ENCODE measurements around the gene AZU1. TPM values are rescaled to one million over a fixed set of nuclear protein-coding genes. Genes with fewer than 3 reads are reported as not detected.

The AZU1 gene
- total RNA-seq, 4 donors from 2014 or later = not detected

- no peak overlapping the region for H3K27ac ChIP-seq
- intact Hi-C loops (cut with DNase I; ENCODE audit: low total_unique reads) = no loop called here
- ATAC-seq = no peak
- peaks cover 0 to 3% of the 10 kb centered on the region in 2 donors for H3K4me1 ChIP-seq
- H3K36me3 ChIP-seq = no peaks in the 10 kb centered on the region
- in situ Hi-C loops (cut with MboI; ENCODE audit: low sequenced_read_pairs in 4 of 4) = no loop called here
- no peak overlapping the region for H3K4me3 ChIP-seq
- TF ChIP-seq, protein P1, sequence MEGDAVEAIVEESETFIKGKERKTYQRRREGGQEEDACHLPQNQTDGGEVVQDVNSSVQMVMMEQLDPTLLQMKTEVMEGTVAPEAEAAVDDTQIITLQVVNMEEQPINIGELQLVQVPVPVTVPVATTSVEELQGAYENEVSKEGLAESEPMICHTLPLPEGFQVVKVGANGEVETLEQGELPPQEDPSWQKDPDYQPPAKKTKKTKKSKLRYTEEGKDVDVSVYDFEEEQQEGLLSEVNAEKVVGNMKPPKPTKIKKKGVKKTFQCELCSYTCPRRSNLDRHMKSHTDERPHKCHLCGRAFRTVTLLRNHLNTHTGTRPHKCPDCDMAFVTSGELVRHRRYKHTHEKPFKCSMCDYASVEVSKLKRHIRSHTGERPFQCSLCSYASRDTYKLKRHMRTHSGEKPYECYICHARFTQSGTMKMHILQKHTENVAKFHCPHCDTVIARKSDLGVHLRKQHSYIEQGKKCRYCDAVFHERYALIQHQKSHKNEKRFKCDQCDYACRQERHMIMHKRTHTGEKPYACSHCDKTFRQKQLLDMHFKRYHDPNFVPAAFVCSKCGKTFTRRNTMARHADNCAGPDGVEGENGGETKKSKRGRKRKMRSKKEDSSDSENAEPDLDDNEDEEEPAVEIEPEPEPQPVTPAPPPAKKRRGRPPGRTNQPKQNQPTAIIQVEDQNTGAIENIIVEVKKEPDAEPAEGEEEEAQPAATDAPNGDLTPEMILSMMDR (IDR thresholded peaks at IDR 0.05 in 4 of 5, conservative IDR thresholded peaks at IDR 0.05 in 1 of 5) = no peak
- no peak for TF ChIP-seq POLR2A (IDR thresholded peaks at IDR 0.05)
- H3K9me3 ChIP-seq = no peaks in the 10 kb centered on the region
- H3K27me3 ChIP-seq = peaks cover 43 to 55% (median 46%) of the 10 kb centered on the region in 3 donors
- DNase-seq = no peak
These were observed 1.6 kb upstream of the AZU1 start for GRCh38 chr19:825897-826644.

DNA sequence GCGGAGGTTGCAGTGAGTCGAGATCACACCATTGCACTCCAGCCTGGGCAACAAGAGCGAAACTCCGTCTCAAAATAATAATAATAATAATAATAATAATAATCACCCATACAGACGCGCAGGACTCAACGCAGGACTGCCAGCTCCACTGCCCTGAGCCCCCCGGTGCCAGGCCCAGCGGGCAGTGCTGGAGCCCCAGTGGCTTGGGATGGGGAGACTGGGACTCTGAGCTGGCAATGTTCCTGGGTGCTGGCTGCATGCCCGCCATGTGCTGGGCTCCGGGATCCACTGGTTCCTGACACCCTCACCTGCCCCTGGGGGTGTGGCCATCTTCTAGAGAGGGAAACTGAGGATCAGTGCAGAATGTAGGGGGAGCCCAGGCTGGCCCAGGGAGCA, 325 bp upstream of the AZU1 start:
- Histone ChIP-seq H3K27me3 (peaks cover 44 to 56% (median 47%) of the 10 kb centered on the region in 3 donors), H3K36me3 (no peaks in the 10 kb centered on the region), H3K27ac (no peak overlapping the region), H3K4me1 (no peaks in the 10 kb centered on the region), H3K4me3 (no peak overlapping the region), H3K9me3 (no peaks in the 10 kb centered on the region)
- ATAC-seq = no peak
- no peak for TF ChIP-seq POLR2A (IDR thresholded peaks at IDR 0.05)
- TF ChIP-seq, protein P1 (IDR thresholded peaks at IDR 0.05 in 4 of 5, conservative IDR thresholded peaks at IDR 0.05 in 1 of 5) = no peak
- in situ Hi-C loops (cut with MboI; ENCODE audit: low sequenced_read_pairs in 4 of 4) (no loop called here), intact Hi-C loops (cut with DNase I; ENCODE audit: low total_unique reads) (no loop called here)
- DNase-seq = no peak

DNA sequence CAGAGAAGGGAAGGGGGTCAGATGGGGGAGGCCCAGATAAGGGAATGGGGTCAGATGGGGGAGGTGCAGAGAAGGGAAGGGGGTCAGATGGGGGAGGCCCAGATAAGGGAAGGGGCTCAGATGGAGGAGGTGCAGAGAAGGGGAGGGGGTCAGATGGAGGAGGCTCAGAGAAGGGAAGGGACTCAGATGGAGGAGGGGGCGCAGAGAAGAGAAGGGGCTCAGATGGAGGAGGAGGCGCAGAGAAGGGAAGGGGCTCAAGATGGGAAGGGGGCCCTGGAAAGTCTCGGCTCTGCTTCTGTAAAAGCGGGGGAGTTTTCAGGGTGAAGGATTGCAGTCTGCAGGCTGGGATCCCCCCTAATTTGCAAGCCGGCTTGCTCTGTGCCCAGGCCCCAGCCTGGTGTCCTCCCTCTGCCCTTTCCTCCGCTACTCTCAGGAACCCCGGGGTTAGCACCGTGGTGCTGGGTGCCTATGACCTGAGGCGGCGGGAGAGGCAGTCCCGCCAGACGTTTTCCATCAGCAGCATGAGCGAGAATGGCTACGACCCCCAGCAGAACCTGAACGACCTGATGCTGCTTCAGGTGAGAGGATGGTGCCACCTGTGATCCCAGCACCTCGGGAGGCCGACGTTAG, 1.6 kb downstream of the AZU1 start:
- Histone ChIP-seq H3K4me1 (no peaks in the 10 kb centered on the region), H3K36me3 (no peaks in the 10 kb centered on the region), H3K27ac (no peak overlapping the region), H3K27me3 (peaks cover 31 to 49% (median 36%) of the 10 kb centered on the region in 3 donors), H3K9me3 (no peaks in the 10 kb centered on the region), H3K4me3 (no peak overlapping the region)
- ATAC-seq (no peak), DNase-seq (no peak)
- in situ Hi-C loops (cut with MboI; ENCODE audit: low sequenced_read_pairs in 4 of 4) = no loop called here
- intact Hi-C loops (cut with DNase I; ENCODE audit: low total_unique reads) = no loop called here
- TF ChIP-seq POLR2A (IDR thresholded peaks at IDR 0.05) = no peak

- TF ChIP-seq POLR2A (IDR thresholded peaks at IDR 0.05) = no peak
- TF ChIP-seq, protein P1 (IDR thresholded peaks at IDR 0.05 in 4 of 5, conservative IDR thresholded peaks at IDR 0.05 in 1 of 5) = no peak
- Histone ChIP-seq H3K4me3 (no peak overlapping the region), H3K27ac (no peak overlapping the region), H3K27me3 (peaks cover 43 to 67% (median 45%) of the 10 kb centered on the region in 3 donors), H3K9me3 (no peaks in the 10 kb centered on the region), H3K4me1 (no peaks in the 10 kb centered on the region), H3K36me3 (no peaks in the 10 kb centered on the region)
- in situ Hi-C loops (cut with MboI; ENCODE audit: low sequenced_read_pairs in 4 of 4) (no loop called here), intact Hi-C loops (cut with DNase I; ENCODE audit: low total_unique reads) (no loop called here)
- ATAC-seq (no peak), DNase-seq (no peak)
These were observed 4.1 kb downstream of the AZU1 start for GRCh38 chr19:831407-832369.

All from gastrocnemius medialis (tissue), 4 donors.